ENCODE data around the gene TBX10. TPM values are rescaled to one million over a fixed set of nuclear protein-coding genes. Genes with fewer than 3 reads are reported as not detected.

The TBX10 gene
- total RNA-seq, 1 experiment from 2014 or later, result not detected

DNA sequence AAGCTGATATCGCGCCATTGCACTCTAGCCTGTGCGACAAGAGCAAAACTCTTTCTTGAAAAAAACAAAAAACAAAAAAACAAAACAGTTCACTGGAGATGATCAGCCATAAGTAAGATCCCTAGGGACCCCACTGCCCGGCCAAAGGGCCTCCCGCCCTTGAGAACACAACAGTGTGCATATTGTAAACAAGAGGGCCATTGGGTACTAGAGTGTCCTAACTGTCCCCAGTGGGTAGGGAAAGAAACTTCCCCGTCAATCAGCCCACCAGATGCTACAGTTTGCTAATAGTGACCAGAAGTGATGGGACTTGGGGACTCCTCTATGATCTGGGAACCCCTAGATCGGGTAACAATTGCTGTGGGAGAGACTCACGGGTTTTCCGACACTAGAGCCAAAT, 14.7 kb upstream of the TBX10 start:
- in situ Hi-C loops (cut with HindIII; ENCODE audit: low pct_unique_long_range_greater_than_20kb, low sequenced_read_pairs) (no loop called here), intact Hi-C loops (cut with micrococcal nuclease; ENCODE audit: unreplicated experiment) (no loop called here)
- BruUV-seq (replicated peaks), result no TSS peak
- no peak overlapping the region for H3K27ac ChIP-seq (ENCODE audit: low read length)
- no peak for ATAC-seq
- no peaks in the 10 kb centered on the region for H3K36me3 ChIP-seq (ENCODE audit: control insufficient read depth, insufficient read depth, low read length)
- DNase-seq (ENCODE audit: low read depth, low spot score), result no peak
- POLR2A ChIA-PET, result interaction anchor here (0.6 kb wide), 1 partner anchor 358 kb away, joined by 3 read pairs; no protein-coding TSS in a partner anchor
- H3K27me3 ChIP-seq (ENCODE audit: control insufficient read depth, insufficient read depth, low read length), result 0 out of 2 replicates have a peak, but pooled peaks cover 2% of the 10 kb centered on the region
- peaks cover 4% of the 10 kb centered on the region; the same call in 1 of the 2 replicates for H3K4me1 ChIP-seq (ENCODE audit: control insufficient read depth, insufficient read depth, low read length)
- TF ChIP-seq POLR2AphosphoS5 (IDR thresholded peaks at IDR 0.05; ENCODE audit: low read depth, low read length), result no peak
- CTCF ChIA-PET, result no interaction called here
- H3K4me3 ChIP-seq (ENCODE audit: low read depth in 2 of 2, low read length in 2 of 2), result no peak overlapping the region
- no peaks in the 10 kb centered on the region for H3K9me3 ChIP-seq (ENCODE audit: control insufficient read depth, insufficient read depth, low read depth, low read length)

DNA sequence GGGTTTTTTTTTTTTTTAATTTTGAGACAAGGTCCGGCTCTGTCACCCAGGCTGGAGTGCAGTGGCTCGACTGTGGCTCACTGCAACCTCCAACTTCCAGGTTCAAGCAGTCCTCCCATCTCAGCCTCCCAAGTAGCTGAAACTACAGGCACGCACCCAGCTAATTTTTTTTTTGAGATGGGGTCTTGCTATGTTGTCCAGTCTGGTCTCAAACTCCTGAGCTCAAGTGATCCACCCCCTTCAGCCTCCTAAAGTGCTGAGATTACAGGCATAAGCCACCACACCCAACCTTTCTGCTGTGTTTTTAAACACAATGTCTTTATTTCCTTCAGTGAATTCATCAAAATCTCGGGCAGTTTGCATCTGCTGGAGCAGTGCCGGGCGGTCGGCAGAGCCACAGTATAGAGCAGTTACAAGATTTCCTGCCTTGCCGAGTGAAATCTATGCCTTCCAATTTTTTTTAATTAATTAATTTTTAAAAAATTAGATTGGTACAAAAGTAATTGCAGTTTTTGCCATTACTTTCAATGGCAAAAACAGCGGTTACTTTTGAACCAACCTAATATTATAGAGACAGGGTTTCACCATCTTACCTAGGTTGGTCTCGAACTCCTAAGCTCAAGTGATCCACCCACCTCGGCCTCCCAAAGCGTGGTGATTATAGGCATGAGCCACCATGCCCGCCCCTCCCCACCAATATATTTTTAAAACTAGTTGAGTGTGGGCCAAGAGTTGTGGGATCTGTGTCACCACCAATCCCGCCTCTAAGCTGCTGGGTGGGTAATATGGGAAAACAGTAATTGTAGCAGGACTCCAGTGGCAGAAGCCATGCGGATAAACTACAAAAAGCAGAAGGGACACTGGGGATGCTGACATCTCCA, 13.6 kb upstream of the TBX10 start:
- Histone ChIP-seq H3K27ac (ENCODE audit: low read length) (no peak overlapping the region), H3K27me3 (ENCODE audit: control insufficient read depth, insufficient read depth, low read length) (0 out of 2 replicates have a peak, but pooled peaks cover 2% of the 10 kb centered on the region), H3K4me1 (ENCODE audit: control insufficient read depth, insufficient read depth, low read length) (peaks cover 4% of the 10 kb centered on the region; the same call in 1 of the 2 replicates), H3K36me3 (ENCODE audit: control insufficient read depth, insufficient read depth, low read length) (no peaks in the 10 kb centered on the region), H3K4me3 (ENCODE audit: low read depth in 2 of 2, low read length in 2 of 2) (no peak overlapping the region), H3K9me3 (ENCODE audit: control insufficient read depth, insufficient read depth, low read depth, low read length) (no peaks in the 10 kb centered on the region)
- no TSS peak for BruUV-seq (replicated peaks)
- ChIA-PET CTCF (no interaction called here), POLR2A (no interaction called here)
- intact Hi-C loops (cut with micrococcal nuclease; ENCODE audit: unreplicated experiment) (no loop called here), in situ Hi-C loops (cut with HindIII; ENCODE audit: low pct_unique_long_range_greater_than_20kb, low sequenced_read_pairs) (no loop called here)
- ATAC-seq (no peak), DNase-seq (ENCODE audit: low read depth, low spot score) (no peak)
- no peak for TF ChIP-seq TCF7L2 (IDR thresholded peaks at IDR 0.05; ENCODE audit: low read depth, low read length)
- TF ChIP-seq, protein P1, sequence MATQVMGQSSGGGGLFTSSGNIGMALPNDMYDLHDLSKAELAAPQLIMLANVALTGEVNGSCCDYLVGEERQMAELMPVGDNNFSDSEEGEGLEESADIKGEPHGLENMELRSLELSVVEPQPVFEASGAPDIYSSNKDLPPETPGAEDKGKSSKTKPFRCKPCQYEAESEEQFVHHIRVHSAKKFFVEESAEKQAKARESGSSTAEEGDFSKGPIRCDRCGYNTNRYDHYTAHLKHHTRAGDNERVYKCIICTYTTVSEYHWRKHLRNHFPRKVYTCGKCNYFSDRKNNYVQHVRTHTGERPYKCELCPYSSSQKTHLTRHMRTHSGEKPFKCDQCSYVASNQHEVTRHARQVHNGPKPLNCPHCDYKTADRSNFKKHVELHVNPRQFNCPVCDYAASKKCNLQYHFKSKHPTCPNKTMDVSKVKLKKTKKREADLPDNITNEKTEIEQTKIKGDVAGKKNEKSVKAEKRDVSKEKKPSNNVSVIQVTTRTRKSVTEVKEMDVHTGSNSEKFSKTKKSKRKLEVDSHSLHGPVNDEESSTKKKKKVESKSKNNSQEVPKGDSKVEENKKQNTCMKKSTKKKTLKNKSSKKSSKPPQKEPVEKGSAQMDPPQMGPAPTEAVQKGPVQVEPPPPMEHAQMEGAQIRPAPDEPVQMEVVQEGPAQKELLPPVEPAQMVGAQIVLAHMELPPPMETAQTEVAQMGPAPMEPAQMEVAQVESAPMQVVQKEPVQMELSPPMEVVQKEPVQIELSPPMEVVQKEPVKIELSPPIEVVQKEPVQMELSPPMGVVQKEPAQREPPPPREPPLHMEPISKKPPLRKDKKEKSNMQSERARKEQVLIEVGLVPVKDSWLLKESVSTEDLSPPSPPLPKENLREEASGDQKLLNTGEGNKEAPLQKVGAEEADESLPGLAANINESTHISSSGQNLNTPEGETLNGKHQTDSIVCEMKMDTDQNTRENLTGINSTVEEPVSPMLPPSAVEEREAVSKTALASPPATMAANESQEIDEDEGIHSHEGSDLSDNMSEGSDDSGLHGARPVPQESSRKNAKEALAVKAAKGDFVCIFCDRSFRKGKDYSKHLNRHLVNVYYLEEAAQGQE (IDR thresholded peaks at IDR 0.05; ENCODE audit: insufficient read depth in 1 of 2, low read depth in 2 of 2, low read length in 1 of 2), result no peak
- no peak for TF ChIP-seq SIN3A (IDR thresholded peaks at IDR 0.05; ENCODE audit: borderline replicate concordance, insufficient read depth, low read depth, low read length)
- TF ChIP-seq POLR2AphosphoS5 (IDR thresholded peaks at IDR 0.05; ENCODE audit: low read depth, low read length), result no peak
- TF ChIP-seq, protein P2, sequence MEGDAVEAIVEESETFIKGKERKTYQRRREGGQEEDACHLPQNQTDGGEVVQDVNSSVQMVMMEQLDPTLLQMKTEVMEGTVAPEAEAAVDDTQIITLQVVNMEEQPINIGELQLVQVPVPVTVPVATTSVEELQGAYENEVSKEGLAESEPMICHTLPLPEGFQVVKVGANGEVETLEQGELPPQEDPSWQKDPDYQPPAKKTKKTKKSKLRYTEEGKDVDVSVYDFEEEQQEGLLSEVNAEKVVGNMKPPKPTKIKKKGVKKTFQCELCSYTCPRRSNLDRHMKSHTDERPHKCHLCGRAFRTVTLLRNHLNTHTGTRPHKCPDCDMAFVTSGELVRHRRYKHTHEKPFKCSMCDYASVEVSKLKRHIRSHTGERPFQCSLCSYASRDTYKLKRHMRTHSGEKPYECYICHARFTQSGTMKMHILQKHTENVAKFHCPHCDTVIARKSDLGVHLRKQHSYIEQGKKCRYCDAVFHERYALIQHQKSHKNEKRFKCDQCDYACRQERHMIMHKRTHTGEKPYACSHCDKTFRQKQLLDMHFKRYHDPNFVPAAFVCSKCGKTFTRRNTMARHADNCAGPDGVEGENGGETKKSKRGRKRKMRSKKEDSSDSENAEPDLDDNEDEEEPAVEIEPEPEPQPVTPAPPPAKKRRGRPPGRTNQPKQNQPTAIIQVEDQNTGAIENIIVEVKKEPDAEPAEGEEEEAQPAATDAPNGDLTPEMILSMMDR (IDR thresholded peaks at IDR 0.05), result no peak
